Skin epidermis (tissue), 12 donors: ENCODE data around the gene FABP1.

ENCODE experiments used
- H3K27ac ChIP-seq, 21 experiments: fragments of 200-600 bp; sonication (generic) in 11 of 21; one replicate each; pipeline ENCODE4 v1.5.0; 2020; ENCODE audit warnings: mild to moderate bottlenecking in 3 of 21, inconsistent platforms in 2 of 21, moderate library complexity in 2 of 21
- H3K4me3 ChIP-seq, 7 experiments: fragments of 200-600 bp; sonication (generic) in 2 of 7; one replicate each; pipeline ENCODE4 v1.5.0; 2020; ENCODE audit warnings: inconsistent platforms in 2 of 7, mild to moderate bottlenecking in 2 of 7, moderate library complexity in 1 of 7

The FABP1 gene

GRCh38 chr2:88127888-88128653 is at the start of gene FABP1:
FABP1 (minus strand) TSS chr2:88128062; CDS start chr2:88128017, 45 bp downstream.
- Histone ChIP-seq H3K4me3 (no peak within 1 kb of the TSS), H3K27ac (no peak within 1 kb of the TSS)

DNA sequence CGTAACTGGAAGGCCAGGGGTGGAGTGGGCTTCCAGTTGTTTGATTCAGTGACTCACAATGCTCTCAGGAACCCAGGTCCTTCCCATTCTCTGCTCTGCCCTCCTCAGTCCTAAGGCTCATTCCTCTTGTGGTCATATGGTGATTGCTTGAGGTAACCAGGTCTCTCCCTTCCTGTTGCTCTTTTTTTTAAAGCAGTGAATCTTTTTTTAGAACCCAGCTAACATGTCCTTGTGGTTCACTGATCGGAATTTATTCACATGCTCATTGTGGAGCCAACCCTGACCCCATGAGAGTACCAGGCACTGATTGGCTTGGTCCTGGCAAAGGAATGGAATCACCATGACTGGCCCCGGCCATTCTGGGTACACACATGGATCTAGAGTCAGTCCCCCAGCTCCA is 49.7 kb upstream of the FABP1 start:
- Histone ChIP-seq H3K27ac (no peak overlapping the region), H3K4me3 (no peak overlapping the region)

DNA sequence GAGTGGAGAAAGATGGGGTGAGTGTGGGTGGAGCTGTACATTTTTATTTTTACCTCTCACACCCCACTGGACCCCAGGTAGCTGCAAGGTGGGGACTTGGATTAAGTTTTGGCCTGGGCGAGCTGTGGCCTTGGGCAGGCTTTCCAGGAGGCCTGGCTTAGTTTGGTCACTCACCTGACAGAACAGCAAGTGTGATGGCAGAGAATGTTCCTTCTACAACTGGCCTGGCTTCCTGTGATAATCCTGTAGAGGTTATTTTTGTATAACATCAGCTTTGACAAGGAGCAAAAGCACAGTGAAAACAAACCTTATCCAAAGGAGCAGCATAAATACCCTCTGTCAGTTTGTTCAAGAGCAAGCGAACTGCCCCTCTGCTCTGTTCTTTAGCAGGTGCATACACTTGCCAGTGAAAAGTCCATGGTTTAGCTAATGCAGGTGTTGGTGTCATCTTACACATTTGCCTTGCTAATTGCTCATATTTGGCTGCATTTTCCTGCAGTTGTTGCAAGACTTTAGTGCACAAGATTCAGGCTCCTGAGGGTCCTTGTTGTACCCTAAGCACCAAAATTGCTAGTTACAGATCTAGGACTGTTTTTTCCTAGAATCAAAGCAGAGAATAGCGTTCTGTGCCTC is 48.6 kb upstream of the FABP1 start:
- no peak overlapping the region for H3K27ac ChIP-seq
- no peak overlapping the region for H3K4me3 ChIP-seq

DNA sequence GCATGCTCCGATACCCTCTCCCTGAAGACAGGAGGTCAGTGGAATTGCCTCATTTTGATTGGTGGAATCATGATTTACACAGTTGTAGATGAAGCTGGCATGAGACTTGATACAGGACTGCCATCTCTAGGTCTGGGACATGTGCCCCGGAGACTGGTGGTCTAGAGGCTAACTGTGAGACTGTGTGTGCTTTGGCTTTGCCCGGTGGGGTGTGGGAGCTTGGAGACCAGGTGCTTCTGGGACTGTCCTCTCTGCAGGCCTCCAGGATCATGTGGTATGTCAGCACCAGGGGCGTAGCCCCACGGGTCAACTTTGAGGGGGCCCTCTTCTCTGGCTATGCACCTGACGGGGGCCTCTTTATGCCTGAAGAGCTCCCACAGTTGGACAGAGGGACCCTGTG is 45.0 kb upstream of the FABP1 start:
- Histone ChIP-seq H3K27ac (no peak overlapping the region), H3K4me3 (no peak overlapping the region)

DNA sequence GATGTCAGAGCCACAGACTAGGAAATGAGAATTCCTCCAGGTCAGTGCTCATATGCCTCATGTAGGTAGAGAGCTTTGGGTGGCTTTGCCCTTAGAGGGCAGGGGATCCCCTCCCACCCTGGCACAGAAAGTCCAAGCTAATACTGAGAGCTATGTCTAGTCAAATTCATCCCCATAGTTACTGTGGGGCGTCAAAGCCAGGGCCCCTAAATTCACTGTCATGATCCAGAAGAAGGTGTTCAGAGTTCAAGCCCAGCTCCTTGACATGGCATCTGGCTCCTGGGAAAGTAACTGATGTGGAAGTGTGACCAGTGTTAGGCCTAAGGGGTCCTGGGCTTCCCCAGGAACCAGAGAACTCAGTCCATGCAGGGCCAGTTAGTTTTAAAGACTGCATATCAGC is 44.1 kb upstream of the FABP1 start:
- Histone ChIP-seq H3K27ac (no peak overlapping the region), H3K4me3 (no peak overlapping the region)

GRCh38 chr2:88170472-88170892 is 42.6 kb upstream of the FABP1 start:
- H3K27ac ChIP-seq = peak overlapping the region in 20 of 21 experiments; percentile 9 to 91 (median 81)
- peak overlapping the region; percentile 39 to 70 (median 46) for H3K4me3 ChIP-seq

DNA sequence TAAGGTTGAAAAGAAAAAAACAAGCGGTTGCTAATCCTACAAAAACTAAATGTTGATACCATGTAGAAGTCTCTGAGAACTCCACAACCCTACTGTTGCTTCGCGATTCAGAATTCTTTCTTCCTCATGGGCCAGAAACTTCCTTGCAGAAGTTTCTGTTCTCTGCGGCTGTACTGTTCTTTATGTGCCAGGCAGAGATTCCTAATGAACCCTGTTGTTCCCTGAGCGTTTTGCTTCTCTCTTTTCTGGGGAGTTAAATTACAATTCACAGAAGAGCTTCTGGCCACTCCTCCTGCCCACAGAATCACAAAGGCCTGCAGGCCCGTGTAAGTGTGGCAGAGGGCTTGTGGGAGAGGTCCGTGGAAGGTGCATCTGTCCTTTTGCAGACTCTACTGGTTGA is 40.5 kb upstream of the FABP1 start:
- Histone ChIP-seq H3K27ac (no peak overlapping the region), H3K4me3 (no peak overlapping the region)

DNA sequence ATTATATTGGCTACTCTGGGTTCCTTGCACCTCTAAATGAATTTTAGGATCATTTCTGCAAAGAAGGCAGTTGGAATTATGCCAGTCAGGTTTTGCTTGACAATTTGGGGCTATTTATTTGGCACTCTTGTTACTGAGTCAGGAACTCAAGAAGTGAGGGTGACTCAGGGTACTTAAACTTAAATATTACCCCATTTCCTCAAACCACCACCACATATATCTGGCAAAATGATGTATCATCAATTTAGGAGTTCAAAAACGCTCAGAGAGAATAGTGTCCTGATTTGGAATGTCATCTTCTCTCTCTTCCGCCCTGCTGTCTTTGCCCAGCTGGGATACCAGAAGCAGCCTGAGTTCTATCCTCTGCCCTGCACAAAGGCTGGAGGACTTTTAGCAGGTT is 39.9 kb upstream of the FABP1 start:
- H3K4me3 ChIP-seq = no peak overlapping the region
- H3K27ac ChIP-seq = no peak overlapping the region

DNA sequence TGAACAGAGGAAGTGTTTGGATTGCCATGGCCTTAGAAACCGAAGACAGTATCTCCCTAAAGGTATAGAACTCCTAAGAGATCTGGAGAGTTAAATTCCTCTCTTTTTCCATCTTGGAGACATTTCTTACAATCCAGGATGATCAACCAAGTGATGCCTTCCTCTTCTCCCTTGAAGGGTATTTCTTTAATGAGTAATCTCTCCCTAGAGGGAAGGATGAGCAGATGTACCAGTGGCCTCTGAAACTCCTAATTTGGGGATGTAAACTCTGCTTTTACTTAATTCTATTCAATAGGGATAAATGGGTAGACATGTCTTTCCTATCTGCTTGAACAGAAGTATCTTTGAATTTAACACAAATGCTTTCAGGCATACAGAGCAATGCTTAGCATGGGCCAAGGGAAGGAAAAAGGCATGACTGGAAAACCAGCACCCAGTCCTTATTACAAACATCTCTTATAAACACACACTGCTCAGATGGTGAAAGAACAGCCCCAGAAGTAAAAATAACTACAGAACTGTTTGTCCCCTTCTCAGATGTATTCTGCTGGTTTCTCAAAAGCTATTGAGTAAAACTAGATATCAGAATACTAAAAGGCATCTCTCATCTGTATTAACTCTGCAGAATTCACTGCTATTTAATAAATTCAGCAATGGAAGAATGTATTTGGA is 37.6 kb upstream of the FABP1 start:
- H3K4me3 ChIP-seq = no peak overlapping the region
- no peak overlapping the region for H3K27ac ChIP-seq

DNA sequence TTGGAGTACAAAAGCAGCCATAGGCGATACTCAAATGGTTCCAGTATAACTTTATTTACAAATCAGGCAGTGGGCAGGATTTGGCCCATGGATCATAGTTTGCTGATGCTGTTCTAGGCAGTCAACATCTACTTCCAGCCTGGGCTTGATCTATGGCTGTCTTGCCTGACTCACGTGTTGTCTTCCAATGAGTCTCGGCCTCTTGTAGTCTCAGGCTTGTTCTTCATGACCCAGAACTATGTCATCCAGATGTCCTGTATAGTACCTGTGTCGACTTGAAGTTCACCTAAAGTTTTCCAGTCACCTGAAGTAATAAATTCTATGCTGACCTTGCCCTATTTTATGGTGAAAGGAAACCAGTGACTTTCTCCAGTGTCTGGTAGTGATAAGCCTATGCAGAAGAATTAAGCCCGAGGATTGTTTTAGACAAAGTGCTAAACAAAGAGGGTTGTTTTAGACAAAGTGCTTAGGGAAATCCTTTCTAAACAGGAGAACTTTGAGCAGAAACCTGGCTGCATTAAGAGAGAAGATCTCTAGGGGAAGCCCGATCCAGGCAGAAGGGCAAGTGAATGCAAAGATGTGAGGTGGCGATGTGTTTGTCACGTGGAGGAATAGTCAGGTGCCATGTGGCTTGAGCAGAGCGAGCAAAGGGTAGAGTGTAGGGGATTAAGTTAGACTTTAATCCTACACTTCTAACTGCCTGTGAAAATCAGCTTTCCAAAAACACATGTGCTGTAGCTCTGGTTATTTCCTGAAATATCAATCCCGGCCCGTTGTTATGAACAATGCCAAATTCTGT is 33.8 kb upstream of the FABP1 start:
- H3K4me3 ChIP-seq = no peak overlapping the region
- peak overlapping the region in 1 of 21 experiments; percentile 26 for H3K27ac ChIP-seq

GRCh38 chr2:88160517-88160916 is 32.7 kb upstream of the FABP1 start:
- no peak overlapping the region for H3K4me3 ChIP-seq
- peak overlapping the region in 1 of 21 experiments; percentile 26 for H3K27ac ChIP-seq

DNA sequence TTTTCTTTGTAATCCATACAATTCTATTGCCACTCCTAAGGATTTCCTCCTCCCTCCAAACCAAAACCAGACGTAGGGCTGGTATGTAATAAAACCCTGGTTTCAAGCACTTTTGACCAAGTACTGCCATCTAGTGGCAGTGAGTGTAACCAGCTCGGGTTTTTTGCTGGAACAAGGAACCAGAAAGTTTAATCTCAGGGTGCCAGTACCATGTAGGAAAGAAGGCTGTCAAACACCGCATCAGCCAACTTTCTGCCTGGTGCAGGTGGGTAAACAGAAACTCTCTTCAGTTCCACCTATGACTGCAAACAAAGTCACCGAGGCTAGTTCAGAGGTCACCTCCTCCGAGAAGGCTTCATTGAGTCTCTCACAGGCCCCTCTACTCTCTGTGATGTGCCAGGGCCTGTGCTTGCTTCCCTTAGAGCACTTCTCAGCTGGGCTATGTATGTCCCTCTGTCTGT is 32.1 kb upstream of the FABP1 start:
- Histone ChIP-seq H3K27ac (no peak overlapping the region), H3K4me3 (no peak overlapping the region)

DNA sequence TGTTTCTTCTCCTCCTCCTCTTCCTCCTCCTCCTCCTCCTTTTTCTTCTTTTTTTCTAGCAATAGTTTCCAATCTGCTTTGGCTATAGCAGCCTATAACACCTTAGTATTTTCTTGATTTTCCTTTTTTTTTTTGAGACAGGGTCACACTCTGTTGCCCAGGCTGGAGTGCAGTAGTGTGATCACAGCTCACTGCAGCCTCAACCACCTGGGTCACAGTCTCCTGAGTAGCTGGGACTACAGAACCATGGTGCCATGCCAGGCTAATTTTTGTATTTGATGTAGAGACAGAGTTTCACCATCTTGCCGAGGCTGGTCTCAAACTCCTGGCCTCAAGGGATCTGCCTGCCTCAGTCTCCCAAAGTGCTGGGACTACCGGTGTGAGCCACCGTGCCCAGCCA is 31.6 kb upstream of the FABP1 start:
- H3K27ac ChIP-seq = no peak overlapping the region
- no peak overlapping the region for H3K4me3 ChIP-seq

DNA sequence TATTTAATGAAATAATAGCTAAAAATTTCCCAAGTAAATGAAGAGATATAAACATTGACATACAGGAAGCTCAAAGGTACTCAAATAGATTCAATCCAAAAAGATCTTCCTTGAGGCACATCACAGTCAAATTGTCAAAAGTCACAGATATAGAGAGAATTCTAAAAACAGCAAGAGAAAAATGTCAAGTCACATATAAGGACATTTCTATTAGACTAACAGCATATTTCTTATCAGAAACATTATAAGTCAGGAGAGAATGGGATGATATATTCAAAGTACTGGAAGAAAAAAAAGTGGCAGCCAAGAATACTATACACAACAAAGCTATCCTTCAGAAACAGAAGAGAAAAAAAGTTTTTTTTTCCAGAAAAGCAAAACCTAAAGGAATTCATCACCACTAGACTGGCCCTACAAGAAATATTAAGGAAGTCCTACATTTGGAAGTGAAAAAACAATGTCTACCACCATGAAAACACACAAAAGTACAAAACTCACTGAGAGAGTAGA is 21.1 kb upstream of the FABP1 start:
- H3K4me3 ChIP-seq = no peak overlapping the region
- H3K27ac ChIP-seq = no peak overlapping the region

DNA sequence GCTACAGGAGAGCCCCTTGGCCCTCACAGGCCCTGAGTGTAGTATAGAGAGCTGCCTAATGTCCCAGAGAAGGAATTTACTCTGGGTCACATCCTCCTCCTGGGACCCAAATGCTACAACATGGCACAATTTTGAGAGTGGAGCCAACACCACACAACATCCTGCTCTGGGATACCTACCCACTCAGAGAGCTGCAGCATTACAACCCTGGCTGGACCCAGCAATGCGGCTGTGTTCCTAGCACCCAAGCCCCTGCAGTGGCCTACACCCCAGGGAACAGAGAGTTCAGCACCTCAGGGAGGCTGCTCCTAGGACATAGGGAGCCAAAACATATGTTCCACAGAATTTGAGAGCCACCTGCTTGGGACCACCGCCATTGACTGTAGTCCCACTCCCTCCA is 19.3 kb upstream of the FABP1 start:
- no peak overlapping the region for H3K4me3 ChIP-seq
- H3K27ac ChIP-seq = no peak overlapping the region

- Histone ChIP-seq H3K27ac (no peak overlapping the region), H3K4me3 (no peak overlapping the region)
These were observed 18.7 kb upstream of the FABP1 start for GRCh38 chr2:88146590-88146989.

DNA sequence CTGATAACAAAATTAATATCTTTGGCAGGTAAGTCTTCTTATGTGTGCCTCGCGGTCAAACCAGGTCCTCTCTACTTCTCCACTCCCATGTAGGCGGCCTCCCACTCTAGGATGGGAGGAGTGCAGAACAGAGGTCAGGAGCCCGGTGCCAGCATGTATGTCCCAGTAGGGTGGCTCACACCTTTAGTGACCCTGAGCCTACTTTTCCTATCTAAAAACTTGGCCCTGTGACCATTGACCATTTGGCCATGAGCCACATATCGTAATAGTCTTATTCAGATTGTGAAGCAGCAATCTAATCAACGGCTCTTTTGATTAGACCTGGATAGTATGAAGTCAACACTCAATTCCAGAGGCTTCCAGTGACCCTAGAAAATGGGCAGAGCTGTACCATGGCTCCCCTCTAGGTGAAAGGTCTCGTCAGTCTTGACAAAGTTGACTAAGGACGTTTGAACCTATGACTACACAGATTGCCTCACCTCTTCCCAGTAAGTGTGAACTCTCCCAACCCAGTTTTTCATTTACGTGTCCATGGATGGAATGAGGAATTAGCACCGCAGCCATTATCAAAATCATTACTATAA is 17.1 kb upstream of the FABP1 start:
- no peak overlapping the region for H3K4me3 ChIP-seq
- H3K27ac ChIP-seq = no peak overlapping the region

DNA sequence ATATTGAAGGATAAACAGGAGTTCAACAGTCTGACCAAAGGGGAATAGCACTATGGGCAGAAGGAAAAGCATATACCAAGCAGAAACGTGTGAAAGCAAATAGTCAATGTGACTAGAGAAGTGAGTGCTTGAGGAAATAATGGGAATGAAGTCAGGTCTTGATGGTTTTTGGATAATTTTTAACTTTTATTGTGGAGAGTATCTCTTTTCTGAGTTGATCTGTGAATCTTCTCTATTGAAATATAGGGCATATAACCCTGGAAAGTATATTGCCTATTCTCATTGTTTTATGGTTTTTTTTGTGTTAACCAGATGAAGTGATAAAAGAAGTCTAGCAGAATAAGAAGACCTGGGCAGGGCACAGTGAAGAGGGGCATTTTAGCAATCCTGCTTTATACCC is 16.4 kb upstream of the FABP1 start:
- no peak overlapping the region for H3K27ac ChIP-seq
- no peak overlapping the region for H3K4me3 ChIP-seq

GRCh38 chr2:88141952-88142351 is 14.1 kb upstream of the FABP1 start:
- H3K27ac ChIP-seq = no peak overlapping the region
- no peak overlapping the region for H3K4me3 ChIP-seq

DNA sequence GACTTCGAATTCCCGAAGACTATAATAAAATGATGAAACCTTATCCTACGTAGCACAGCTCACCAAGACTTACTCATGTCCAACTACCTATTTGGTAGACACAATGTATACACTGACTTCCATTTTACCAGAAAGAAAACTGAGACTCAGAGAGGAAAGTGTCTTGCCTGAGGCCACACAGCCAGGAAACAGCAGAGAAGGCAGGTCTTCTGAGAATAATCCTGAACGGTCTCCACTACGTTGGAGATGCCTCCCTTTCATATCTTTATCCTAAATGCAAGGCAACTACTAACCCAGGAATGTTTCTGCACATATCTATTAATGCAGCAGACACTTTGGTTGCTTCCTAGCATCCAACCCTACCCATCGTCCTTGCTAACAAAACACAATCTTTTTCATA is 11.9 kb upstream of the FABP1 start:
- H3K4me3 ChIP-seq = no peak overlapping the region
- no peak overlapping the region for H3K27ac ChIP-seq
